ENCODE data around the gene PGAM5.

DNA sequence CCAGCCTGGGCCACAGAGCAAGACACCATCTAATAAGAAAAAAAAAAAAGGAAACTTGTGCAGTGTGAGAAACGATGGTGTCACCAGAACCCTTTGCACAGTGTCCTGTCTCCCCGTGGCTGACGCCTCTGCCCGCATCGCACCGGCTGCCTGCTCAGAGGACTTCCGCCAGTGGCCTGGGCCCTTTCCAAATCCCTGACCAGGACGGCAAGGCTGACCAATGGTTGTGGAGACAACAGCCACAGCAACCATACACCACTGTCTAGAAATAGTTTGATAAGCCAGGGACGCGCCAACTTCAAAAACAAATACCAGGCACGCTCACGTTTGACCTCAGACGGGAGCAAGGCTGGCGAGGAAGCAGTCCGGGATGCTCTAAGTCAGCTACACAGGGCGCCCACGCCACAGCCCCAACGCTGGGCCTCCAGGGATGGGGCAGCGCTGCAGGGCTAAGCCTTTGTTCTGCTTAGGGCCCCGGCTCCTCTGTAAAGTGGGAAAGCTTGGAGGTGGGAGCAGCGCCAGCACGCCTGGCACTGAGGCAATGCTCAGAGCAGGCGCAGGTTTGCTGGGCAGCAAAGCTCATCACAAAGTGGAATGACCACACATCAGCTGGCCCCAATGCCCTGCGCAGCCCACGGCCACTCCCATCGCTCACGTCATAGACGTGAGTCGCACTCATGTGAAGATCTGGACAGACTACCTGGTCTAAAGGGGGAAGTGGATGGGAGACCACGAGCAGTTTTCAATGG is 12.5 kb downstream of the PGAM5 start:
- TF ChIP-seq POLR2AphosphoS5 (IDR thresholded peaks at IDR 0.05), result no peak
- TF ChIP-seq, protein P1, sequence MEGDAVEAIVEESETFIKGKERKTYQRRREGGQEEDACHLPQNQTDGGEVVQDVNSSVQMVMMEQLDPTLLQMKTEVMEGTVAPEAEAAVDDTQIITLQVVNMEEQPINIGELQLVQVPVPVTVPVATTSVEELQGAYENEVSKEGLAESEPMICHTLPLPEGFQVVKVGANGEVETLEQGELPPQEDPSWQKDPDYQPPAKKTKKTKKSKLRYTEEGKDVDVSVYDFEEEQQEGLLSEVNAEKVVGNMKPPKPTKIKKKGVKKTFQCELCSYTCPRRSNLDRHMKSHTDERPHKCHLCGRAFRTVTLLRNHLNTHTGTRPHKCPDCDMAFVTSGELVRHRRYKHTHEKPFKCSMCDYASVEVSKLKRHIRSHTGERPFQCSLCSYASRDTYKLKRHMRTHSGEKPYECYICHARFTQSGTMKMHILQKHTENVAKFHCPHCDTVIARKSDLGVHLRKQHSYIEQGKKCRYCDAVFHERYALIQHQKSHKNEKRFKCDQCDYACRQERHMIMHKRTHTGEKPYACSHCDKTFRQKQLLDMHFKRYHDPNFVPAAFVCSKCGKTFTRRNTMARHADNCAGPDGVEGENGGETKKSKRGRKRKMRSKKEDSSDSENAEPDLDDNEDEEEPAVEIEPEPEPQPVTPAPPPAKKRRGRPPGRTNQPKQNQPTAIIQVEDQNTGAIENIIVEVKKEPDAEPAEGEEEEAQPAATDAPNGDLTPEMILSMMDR (IDR thresholded peaks at IDR 0.05; ENCODE audit: poor library complexity, severe bottlenecking), result no peak
- TF ChIP-seq EP300 (conservative IDR thresholded peaks at IDR 0.05; ENCODE audit: poor library complexity, severe bottlenecking), result no peak
- no peak for TF ChIP-seq MXI1 (conservative IDR thresholded peaks at IDR 0.05; ENCODE audit: poor library complexity, severe bottlenecking)
